Neural progenitor cell (in vitro differentiated cells): ENCODE measurements around the gene THOC5.

ENCODE experiments used
- CTCF ChIP-seq: fragments of 200-600 bp; sonication (generic); IDR thresholded peaks from 2 replicates; pipeline ENCODE4 v1.5.1; 2017; ENCODE audit warnings: antibody characterized with exemption, mild to moderate bottlenecking
- EZH2phosphoT487 ChIP-seq: fragments of 200-600 bp; sonication (generic); IDR thresholded peaks from 2 replicates; pipeline ENCODE4 v1.6.1; 2017; ENCODE audit warnings: antibody characterized with exemption

- peak; percentile 65 for TF ChIP-seq CTCF
- TF ChIP-seq EZH2phosphoT487: no peak
Observed at GRCh38 chr22:29553351-29554224, at the start of gene THOC5.
